KG1 (cell line): ENCODE measurements around the gene MARCHF10.
A peak's percentile ranks its signal among the peaks of the same experiment; 100 is the strongest.

ENCODE experiments used
- DNase-seq: peaks from one replicate; lab custom pipeline; 2025; lab: John Stamatoyannopoulos, UW

The MARCHF10 gene

GRCh38 chr17:62658136-62658920 lies 149.8 kb downstream of the MARCHF10 start:
- no peak for DNase-seq

DNA sequence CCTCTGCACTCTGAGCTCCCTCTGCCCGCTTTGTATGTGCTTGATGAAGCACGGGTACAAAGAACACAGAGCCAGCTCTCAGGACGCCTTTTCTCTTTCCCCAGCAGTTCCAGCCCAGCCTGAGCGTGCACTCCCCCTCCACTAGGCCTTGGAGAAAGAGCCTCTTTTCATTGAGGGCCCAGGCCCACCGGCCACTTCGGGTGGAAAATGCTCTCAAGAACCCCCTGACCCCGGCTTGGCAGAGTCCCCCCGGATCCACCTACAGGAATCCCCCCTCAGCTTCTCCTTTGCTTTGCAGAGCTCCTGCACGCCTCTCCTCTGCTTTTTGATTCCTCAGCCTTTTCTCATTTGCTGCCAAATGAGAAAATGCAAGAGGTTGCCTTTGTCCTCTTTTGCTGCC lies 150.4 kb downstream of the MARCHF10 start:
- no peak for DNase-seq

GRCh38 chr17:62657145-62657665 lies 150.9 kb downstream of the MARCHF10 start:
- DNase-seq: no peak

DNA sequence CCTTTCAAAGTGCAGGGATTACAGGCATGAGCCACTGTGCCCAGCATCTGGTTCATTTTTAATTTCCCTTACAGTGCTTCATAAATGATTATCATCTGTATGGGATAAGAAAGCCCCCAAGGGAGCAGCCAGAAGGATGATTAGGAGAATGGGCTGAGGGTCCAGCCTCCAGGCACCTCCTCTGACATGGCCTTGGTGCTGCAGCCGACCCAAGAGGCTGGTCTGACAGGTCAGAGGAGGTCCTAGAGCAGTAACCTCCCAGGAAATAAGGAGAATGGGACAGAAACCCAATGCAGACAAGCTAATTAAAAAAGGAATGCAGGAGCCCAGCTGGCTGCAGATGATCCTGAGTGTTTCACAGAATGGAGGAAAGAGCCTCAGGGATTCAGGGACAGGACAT lies 151.7 kb downstream of the MARCHF10 start:
- no peak for DNase-seq

GRCh38 chr17:62655656-62656055 lies 152.5 kb downstream of the MARCHF10 start:
- DNase-seq: no peak

- DNase-seq: no peak
These were observed 154.0 kb downstream of the MARCHF10 start for GRCh38 chr17:62653826-62654761.

DNA sequence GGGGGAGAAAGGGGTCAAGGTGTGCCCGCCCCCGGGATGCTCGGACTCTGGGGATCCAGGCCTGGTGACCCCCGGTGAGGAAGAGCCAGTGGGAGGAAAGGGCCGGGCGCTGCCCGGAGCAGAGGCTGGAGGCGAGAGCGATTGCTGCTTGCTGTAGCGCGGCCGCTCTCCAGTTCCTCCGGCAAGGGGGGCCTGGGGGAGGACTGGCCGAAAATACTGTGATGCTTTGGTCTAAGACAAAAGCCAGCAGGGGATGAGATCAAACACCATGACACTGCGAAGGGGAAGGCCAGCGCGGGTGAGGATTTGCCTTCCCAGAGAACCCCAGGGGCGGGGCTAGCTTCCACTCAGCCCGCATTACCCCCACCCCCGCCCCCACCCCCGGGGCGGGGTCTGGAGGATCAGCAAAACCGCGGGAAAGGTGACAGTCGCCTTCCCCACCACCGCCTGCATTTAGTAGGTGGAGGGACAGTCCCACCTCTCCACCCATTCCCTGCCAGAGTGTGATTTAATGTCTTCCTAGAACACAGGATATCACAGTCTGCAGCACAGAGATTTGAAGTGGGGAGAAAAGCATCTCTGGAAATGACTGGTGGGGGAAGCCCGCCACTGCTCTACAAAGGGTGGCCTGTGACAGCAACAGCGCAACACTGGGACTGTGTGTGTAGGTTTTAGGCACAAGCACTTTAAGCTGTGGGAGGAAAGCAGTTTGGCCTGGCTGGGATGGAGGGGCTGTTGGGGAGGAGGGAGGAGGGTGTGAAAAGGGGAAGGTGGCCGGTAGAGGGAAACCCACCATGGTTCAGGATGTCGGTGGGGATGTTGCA lies 154.9 kb downstream of the MARCHF10 start:
- peak; percentile 33 for DNase-seq

DNA sequence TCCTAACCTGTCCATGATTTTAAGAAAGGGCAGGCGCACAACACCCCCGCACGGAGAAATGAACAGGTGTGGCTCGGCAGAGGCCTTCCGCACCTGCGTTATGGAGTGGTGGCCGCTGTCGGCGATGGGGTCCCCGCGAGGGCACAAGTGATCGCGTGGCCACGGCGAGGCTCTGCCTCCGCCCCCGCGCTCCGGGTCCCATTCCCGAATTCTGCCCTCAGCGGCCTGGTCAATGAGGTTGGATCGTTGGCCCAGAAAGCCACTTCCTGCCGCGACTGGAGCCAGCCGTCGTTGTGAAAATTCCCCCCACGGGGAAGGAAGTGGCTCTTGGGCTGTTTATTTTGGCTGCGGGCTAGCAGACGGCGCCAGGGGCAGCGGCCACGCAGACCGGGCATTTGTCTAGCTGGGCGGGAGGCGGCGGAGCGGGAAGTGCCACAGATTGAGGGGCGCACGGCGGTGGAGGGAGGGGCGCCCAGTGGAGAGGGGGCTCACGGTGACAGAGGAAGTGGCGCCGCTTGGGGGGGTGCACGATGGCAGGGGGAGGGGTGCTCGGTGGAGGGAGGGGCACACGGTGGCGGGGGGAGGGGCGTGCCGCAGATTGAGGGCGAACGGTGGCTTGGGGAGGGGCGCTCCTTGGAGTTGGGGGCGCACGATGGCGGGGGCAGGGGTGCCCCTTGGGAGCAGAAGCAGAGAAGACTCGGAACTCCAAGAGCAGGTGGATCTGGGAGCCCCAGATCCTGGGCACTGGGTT lies 155.7 kb downstream of the MARCHF10 start:
- DNase-seq: peak; percentile 12
